Calu3 (cell line): Measurements from ENCODE around the gene FAM185A. TPM values are rescaled to one million over a fixed set of nuclear protein-coding genes. Genes with fewer than 3 reads are reported as not detected.
"Not testable (repeated sequence)": the region's sequence is repeated elsewhere in the genome, so short reads cannot be mapped to it uniquely, and the experiment has no call there.

ENCODE experiments used
- BruUV-seq: library from RNA; stranded (reverse); fragments of 400-500 nt; replicated peaks from 2 replicates; lab custom pipeline; 2021; lab: Mats Ljungman, UMichigan
- CTCF ChIA-PET: fragments of 300-600 bp; sonication (Branson Sonifier 250); formaldehyde crosslinking; loops from one replicate; lab custom pipeline; 2022; ENCODE audit warnings: antibody characterized with exemption; lab: Charles Lee
- DNase-seq: peaks from one replicate; pipeline ENCODE4 v3.0.0; 2022
- H3K27ac Mint-ChIP-seq: one replicate; pipeline ENCODE4 v1.8.0; 2022; ENCODE audit warnings: mixed read lengths; ENCODE audit not compliant: unreplicated experiment
- H3K27me3 Mint-ChIP-seq: one replicate; pipeline ENCODE4 v1.8.0; 2022; ENCODE audit warnings: mixed read lengths; ENCODE audit not compliant: unreplicated experiment
- H3K36me3 Mint-ChIP-seq: one replicate; pipeline ENCODE4 v1.8.0; 2022; ENCODE audit warnings: mild to moderate bottlenecking, moderate library complexity, mixed read lengths; ENCODE audit not compliant: insufficient read depth, unreplicated experiment
- H3K4me1 Mint-ChIP-seq: one replicate; pipeline ENCODE4 v1.8.0; 2022; ENCODE audit warnings: mild to moderate bottlenecking, low read depth, mixed read lengths; ENCODE audit not compliant: unreplicated experiment
- H3K4me3 Mint-ChIP-seq: one replicate; pipeline ENCODE4 v1.8.0; 2022; ENCODE audit warnings: mild to moderate bottlenecking, low read depth, moderate library complexity, mixed read lengths; ENCODE audit not compliant: unreplicated experiment
- H3K9me3 Mint-ChIP-seq: one replicate; pipeline ENCODE4 v1.8.0; 2022; ENCODE audit warnings: low read depth, mixed read lengths; ENCODE audit not compliant: unreplicated experiment
- intact Hi-C: fragments of 100-400 bp; cut with micrococcal nuclease; formaldehyde crosslinking; loops from one replicate; pipeline ENCODE4 v1.10.0; 2022; ENCODE audit not compliant: unreplicated experiment
- total RNA-seq: library from RNA; stranded (reverse); gene quantifications from 2 replicates; pipeline ENCODE4 v1.2.3, GENCODE V29; 2022

The FAM185A gene
- total RNA-seq, 1 experiment from 2014 or later, result 9.1 TPM

- CTCF ChIA-PET, H3K4me1 Mint-ChIP-seq, H3K27me3 Mint-ChIP-seq, H3K36me3 Mint-ChIP-seq, DNase-seq, intact Hi-C loops, H3K27ac Mint-ChIP-seq, H3K4me3 Mint-ChIP-seq, BruUV-seq, H3K9me3 Mint-ChIP-seq: not testable (repeated sequence)
Observed at GRCh38 chr7:102742002-102742771, 6.6 kb upstream of the FAM185A start.

- H3K27me3 Mint-ChIP-seq, H3K4me1 Mint-ChIP-seq, intact Hi-C loops, H3K36me3 Mint-ChIP-seq, H3K4me3 Mint-ChIP-seq, CTCF ChIA-PET, H3K27ac Mint-ChIP-seq, DNase-seq, BruUV-seq, H3K9me3 Mint-ChIP-seq: not testable (repeated sequence)
Observed at GRCh38 chr7:102743861-102744260, 4.9 kb upstream of the FAM185A start.

DNA sequence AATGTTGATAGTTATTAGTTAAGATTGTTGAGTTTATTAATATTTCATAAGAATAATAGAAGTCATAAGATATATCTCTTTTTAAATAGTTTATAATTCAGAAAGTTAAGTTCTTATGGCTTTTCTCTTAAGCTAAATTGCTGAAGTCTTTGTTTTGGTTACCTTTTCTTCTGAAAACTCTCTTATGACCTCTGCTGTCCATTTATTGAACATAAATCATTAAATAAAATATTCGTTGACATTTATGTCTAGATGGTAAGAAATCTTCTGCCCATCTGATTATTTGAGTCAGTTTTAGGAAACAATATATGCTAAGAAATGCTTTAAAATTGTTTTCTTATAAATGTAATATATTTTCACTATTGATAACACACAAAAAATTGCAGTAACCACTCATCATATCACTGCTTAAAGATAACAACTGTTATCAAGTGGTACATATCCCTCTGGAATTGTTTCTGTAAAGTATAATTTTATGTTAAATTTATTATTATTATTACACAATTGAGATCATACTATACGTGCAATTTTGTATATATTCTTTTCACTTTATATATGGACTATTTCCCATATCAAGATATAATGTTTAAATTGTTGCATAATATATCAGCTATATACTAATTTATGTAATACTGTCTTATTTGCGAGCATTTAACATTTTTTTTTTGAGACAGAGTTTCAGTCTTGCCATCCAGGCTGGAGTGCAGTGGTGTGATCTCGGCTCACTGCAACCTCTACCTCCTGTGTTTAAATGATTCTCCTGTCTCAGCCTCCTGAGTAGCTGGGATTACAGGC lies 3.1 kb upstream of the FAM185A start:
- H3K36me3 Mint-ChIP-seq, H3K27me3 Mint-ChIP-seq, BruUV-seq, H3K4me3 Mint-ChIP-seq, CTCF ChIA-PET, H3K9me3 Mint-ChIP-seq, DNase-seq, H3K4me1 Mint-ChIP-seq, H3K27ac Mint-ChIP-seq: not testable (repeated sequence)
- intact Hi-C loops, result loop anchor here (5.0 kb wide), 1 partner anchor 317 kb away; no protein-coding TSS in a partner anchor

DNA sequence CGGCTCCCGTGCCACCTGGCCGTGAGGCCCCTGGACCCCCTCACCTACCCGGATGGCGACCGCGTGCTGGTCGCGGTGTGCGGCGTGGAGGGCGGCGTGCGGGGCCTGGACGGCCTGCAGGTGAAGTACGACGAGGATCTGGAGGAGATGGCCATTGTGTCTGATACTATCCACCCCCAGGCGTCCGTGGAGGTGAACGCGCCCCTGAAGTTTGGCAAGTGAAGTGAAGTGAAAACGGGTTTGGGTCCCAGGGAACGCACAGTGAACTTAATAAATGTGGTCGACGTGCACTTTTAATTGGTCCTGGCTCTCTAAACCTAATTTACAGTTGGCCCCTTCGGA lies 617 bp downstream of the FAM185A start:
- intact Hi-C loops, result loop anchor here (5.0 kb wide), 1 partner anchor 313 kb away; no protein-coding TSS in a partner anchor
- H3K27me3 Mint-ChIP-seq, H3K4me1 Mint-ChIP-seq, BruUV-seq, H3K9me3 Mint-ChIP-seq, DNase-seq, CTCF ChIA-PET, H3K27ac Mint-ChIP-seq, H3K36me3 Mint-ChIP-seq: not testable (repeated sequence)
- peak overlapping the region; percentile 73 for H3K4me3 Mint-ChIP-seq

- BruUV-seq, H3K27me3 Mint-ChIP-seq, H3K36me3 Mint-ChIP-seq, DNase-seq, H3K27ac Mint-ChIP-seq, H3K9me3 Mint-ChIP-seq, intact Hi-C loops, H3K4me3 Mint-ChIP-seq, H3K4me1 Mint-ChIP-seq: not testable (repeated sequence)
- CTCF ChIA-PET, result interaction anchor here (0.6 to 1.6 kb wide), 8 partner anchors 116 to 568 kb away, joined by 3 to 15 read pairs (median 3); no protein-coding TSS in a partner anchor
Observed at GRCh38 chr7:102758227-102758626, 9.4 kb downstream of the FAM185A start.

DNA sequence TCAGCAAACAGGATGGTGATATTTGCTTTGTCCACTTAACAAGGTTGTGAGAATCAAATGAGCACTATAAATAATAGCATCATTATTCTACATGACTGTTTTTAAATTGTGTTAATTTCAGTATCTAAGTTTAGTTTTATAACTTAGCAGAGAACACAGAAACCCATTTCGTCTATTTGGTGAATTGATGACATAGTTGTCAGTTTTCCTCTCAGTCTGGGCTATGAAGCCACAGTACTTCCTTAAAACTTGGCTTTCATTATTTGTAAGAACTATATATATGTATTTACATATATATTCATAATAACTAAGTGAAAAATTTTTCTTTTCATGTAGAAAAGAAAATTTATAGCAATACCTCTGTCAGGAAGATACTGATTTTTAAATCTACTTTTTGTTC lies 11.1 kb downstream of the FAM185A start:
- not testable (repeated sequence) for H3K4me1 Mint-ChIP-seq, H3K27ac Mint-ChIP-seq, H3K36me3 Mint-ChIP-seq, H3K27me3 Mint-ChIP-seq, H3K9me3 Mint-ChIP-seq, DNase-seq, H3K4me3 Mint-ChIP-seq, BruUV-seq
- CTCF ChIA-PET, result interaction anchor here (0.6 kb wide), 1 partner anchor 302 kb away, joined by 6 read pairs; no protein-coding TSS in a partner anchor
- intact Hi-C loops, result loop anchor here (10.0 kb wide), 1 partner anchor 155 kb away; the partner anchor contains the start of gene LRRC17

GRCh38 chr7:102761234-102761633 lies 12.4 kb downstream of the FAM185A start:
- H3K9me3 Mint-ChIP-seq, H3K27me3 Mint-ChIP-seq, DNase-seq, H3K36me3 Mint-ChIP-seq, H3K27ac Mint-ChIP-seq, CTCF ChIA-PET, H3K4me3 Mint-ChIP-seq, H3K4me1 Mint-ChIP-seq, BruUV-seq: not testable (repeated sequence)
- intact Hi-C loops, result loop anchor here (10.0 kb wide), 1 partner anchor 154 kb away; the partner anchor contains the start of gene LRRC17

- H3K9me3 Mint-ChIP-seq, DNase-seq, CTCF ChIA-PET, BruUV-seq, H3K36me3 Mint-ChIP-seq, H3K27ac Mint-ChIP-seq, H3K27me3 Mint-ChIP-seq, H3K4me1 Mint-ChIP-seq, H3K4me3 Mint-ChIP-seq: not testable (repeated sequence)
- intact Hi-C loops, result loop anchor here (10.0 kb wide), 1 partner anchor 151 kb away; the partner anchor contains the start of gene LRRC17
Observed at GRCh38 chr7:102763295-102763905, 14.6 kb downstream of the FAM185A start.

DNA sequence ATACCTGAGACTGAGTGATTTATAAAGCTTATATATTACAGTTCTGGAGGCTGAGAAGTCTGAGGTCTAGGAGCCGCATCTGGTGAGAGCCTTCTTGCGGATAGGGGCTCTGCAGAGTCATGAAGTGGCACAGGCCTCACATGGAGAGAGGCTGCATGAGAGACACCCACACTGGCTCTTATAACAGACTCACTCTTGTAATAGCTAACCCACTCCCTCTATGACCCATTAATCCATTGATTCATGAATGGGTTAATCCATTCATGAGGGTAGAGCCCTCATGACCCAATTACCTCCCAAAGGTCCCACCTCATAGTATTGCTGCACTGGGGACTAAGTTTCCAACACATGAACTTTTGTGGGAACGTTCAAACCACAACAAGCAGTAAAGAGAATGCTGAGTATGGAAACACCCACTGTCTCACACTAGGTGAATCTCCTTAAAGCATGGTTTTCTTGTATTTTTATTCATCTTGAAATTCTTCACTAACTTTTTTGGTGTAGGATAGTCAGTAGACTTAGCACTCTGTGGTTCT lies 20.9 kb downstream of the FAM185A start:
- DNase-seq, BruUV-seq, H3K27me3 Mint-ChIP-seq, H3K27ac Mint-ChIP-seq, H3K4me3 Mint-ChIP-seq, CTCF ChIA-PET, H3K4me1 Mint-ChIP-seq, H3K9me3 Mint-ChIP-seq, H3K36me3 Mint-ChIP-seq: not testable (repeated sequence)
- intact Hi-C loops, result loop anchor here (10.0 kb wide), 1 partner anchor 145 kb away; the partner anchor contains the start of gene LRRC17
